ENCODE results near the gene KIF26A.
A peak's percentile ranks its signal among the peaks of the same experiment; 100 is the strongest.

KIF26A gene

GRCh38 chr14:104116288-104116755, 22.1 kb upstream of the KIF26A start:
- WGBS (ENCODE audit: insufficient coverage), result 16% methylated on average over 5 of the region's 19 CpGs
- POLR2A ChIA-PET, result no interaction called here

GRCh38 chr14:104116756-104117340, 21.5 kb upstream of the KIF26A start:
- POLR2A ChIA-PET, result interaction anchor here (0.5 kb wide), 1 partner anchor 46 kb away, joined by 4 read pairs; no protein-coding TSS in a partner anchor
- DNase-seq, result peak in 1 of 3 donors; percentile 35

More at GRCh38 chr14:104116288-104116755, 22.1 kb upstream of the KIF26A start:
- no peak overlapping the region for H3K27ac ChIP-seq (ENCODE audit: insufficient read depth in 1 of 2, low read depth in 1 of 2, low read length in 2 of 2, poor library complexity in 1 of 2, severe bottlenecking in 2 of 2)
- H3K36me3 ChIP-seq (ENCODE audit: control insufficient read depth in 4 of 4, insufficient read depth in 4 of 4, low read length in 3 of 4), result no peaks in the 10 kb centered on the region
- H3K9me3 ChIP-seq (ENCODE audit: control extremely low read depth in 1 of 5, control insufficient read depth in 4 of 5, insufficient read depth in 2 of 5, low read depth in 1 of 5, low read length in 4 of 5), result peaks cover 0 to 2% (median 0%) of the 10 kb centered on the region in 5 experiments
- peak overlapping the region; percentile 17 to 77 (median 46) for H3K4me3 ChIP-seq (ENCODE audit: control insufficient read depth in 1 of 7, extremely low read depth in 1 of 7, insufficient read depth in 4 of 7, low read depth in 2 of 7, low read length in 6 of 7)
- H3K27me3 ChIP-seq (replicated peaks in 2 of 5; ENCODE audit: control insufficient read depth in 4 of 5, insufficient read depth in 5 of 5, low read length in 4 of 5), result peaks cover 0 to 80% (median 27%) of the 10 kb centered on the region in 5 experiments
- peak; percentile 30 to 77 (median 75) for DNase-seq
- peaks cover 0 to 18% (median 8%) of the 10 kb centered on the region in 4 experiments for H3K4me1 ChIP-seq (ENCODE audit: control extremely low read depth in 1 of 4, control insufficient read depth in 4 of 4, insufficient read depth in 4 of 4, low read length in 3 of 4)
- CTCF ChIA-PET, result interaction anchor here (1.0 kb wide), 1 partner anchor 23 kb away, joined by 4 read pairs; no protein-coding TSS in a partner anchor

GRCh38 chr14:104117341-104118005, 20.9 kb upstream of the KIF26A start:
- peaks cover 0 to 18% (median 8%) of the 10 kb centered on the region in 4 experiments for H3K4me1 ChIP-seq (ENCODE audit: control extremely low read depth in 1 of 4, control insufficient read depth in 4 of 4, insufficient read depth in 4 of 4, low read length in 3 of 4)
- H3K36me3 ChIP-seq (ENCODE audit: control insufficient read depth in 4 of 4, insufficient read depth in 4 of 4, low read length in 3 of 4), result no peaks in the 10 kb centered on the region
- peaks cover 0 to 85% (median 29%) of the 10 kb centered on the region in 5 experiments for H3K27me3 ChIP-seq (replicated peaks in 2 of 5; ENCODE audit: control insufficient read depth in 4 of 5, insufficient read depth in 5 of 5, low read length in 4 of 5)
- peak overlapping the region in 2 of 7 experiments; percentile 68 to 77 for H3K4me3 ChIP-seq (ENCODE audit: control insufficient read depth in 1 of 7, extremely low read depth in 1 of 7, insufficient read depth in 4 of 7, low read depth in 2 of 7, low read length in 6 of 7)
- H3K27ac ChIP-seq (ENCODE audit: insufficient read depth in 1 of 2, low read depth in 1 of 2, low read length in 2 of 2, poor library complexity in 1 of 2, severe bottlenecking in 2 of 2), result no peak overlapping the region
- DNase-seq, result peak in 1 of 3 donors; percentile 20
- POLR2A ChIA-PET, result interaction anchor here (0.5 kb wide), 1 partner anchor 46 kb away, joined by 4 read pairs; no protein-coding TSS in a partner anchor
- 9% methylated on average over 68 of the region's 71 CpGs for WGBS (ENCODE audit: insufficient coverage)
- peaks cover 0 to 4% (median 0%) of the 10 kb centered on the region in 5 experiments for H3K9me3 ChIP-seq (ENCODE audit: control extremely low read depth in 1 of 5, control insufficient read depth in 4 of 5, insufficient read depth in 2 of 5, low read depth in 1 of 5, low read length in 4 of 5)
- CTCF ChIA-PET, result no interaction called here

More at GRCh38 chr14:104116756-104117340, 21.5 kb upstream of the KIF26A start:
- CTCF ChIA-PET, result interaction anchor here (1.0 kb wide), 1 partner anchor 24 kb away, joined by 4 read pairs; no protein-coding TSS in a partner anchor
- Histone ChIP-seq H3K4me1 (ENCODE audit: control extremely low read depth in 1 of 4, control insufficient read depth in 4 of 4, insufficient read depth in 4 of 4, low read length in 3 of 4) (peaks cover 0 to 18% (median 8%) of the 10 kb centered on the region in 4 experiments), H3K4me3 (ENCODE audit: control insufficient read depth in 1 of 7, extremely low read depth in 1 of 7, insufficient read depth in 4 of 7, low read depth in 2 of 7, low read length in 6 of 7) (peak overlapping the region; percentile 17 to 77 (median 46)), H3K27ac (ENCODE audit: insufficient read depth in 1 of 2, low read depth in 1 of 2, low read length in 2 of 2, poor library complexity in 1 of 2, severe bottlenecking in 2 of 2) (no peak overlapping the region), H3K9me3 (ENCODE audit: control extremely low read depth in 1 of 5, control insufficient read depth in 4 of 5, insufficient read depth in 2 of 5, low read depth in 1 of 5, low read length in 4 of 5) (peaks cover 0 to 4% (median 0%) of the 10 kb centered on the region in 5 experiments), H3K27me3 (replicated peaks in 2 of 5; ENCODE audit: control insufficient read depth in 4 of 5, insufficient read depth in 5 of 5, low read length in 4 of 5) (peaks cover 0 to 82% (median 29%) of the 10 kb centered on the region in 5 experiments), H3K36me3 (ENCODE audit: control insufficient read depth in 4 of 4, insufficient read depth in 4 of 4, low read length in 3 of 4) (no peaks in the 10 kb centered on the region)
- under 1% methylated on average over 83 of the region's 83 CpGs for WGBS (ENCODE audit: insufficient coverage)

GRCh38 chr14:104118006-104118844, 20.2 kb upstream of the KIF26A start:
- ChIA-PET CTCF (no interaction called here), POLR2A (no interaction called here)
- peaks cover 0 to 88% (median 29%) of the 10 kb centered on the region in 5 experiments for H3K27me3 ChIP-seq (replicated peaks in 2 of 5; ENCODE audit: control insufficient read depth in 4 of 5, insufficient read depth in 5 of 5, low read length in 4 of 5)

GRCh38 chr14:104119119-104119487, 19.3 kb upstream of the KIF26A start:
- Histone ChIP-seq H3K4me1 (ENCODE audit: control extremely low read depth in 1 of 4, control insufficient read depth in 4 of 4, insufficient read depth in 4 of 4, low read length in 3 of 4) (peaks cover 0 to 18% (median 8%) of the 10 kb centered on the region in 4 experiments), H3K36me3 (ENCODE audit: control insufficient read depth in 4 of 4, insufficient read depth in 4 of 4, low read length in 3 of 4) (no peaks in the 10 kb centered on the region), H3K4me3 (ENCODE audit: control insufficient read depth in 1 of 7, extremely low read depth in 1 of 7, insufficient read depth in 4 of 7, low read depth in 2 of 7, low read length in 6 of 7) (no peak overlapping the region), H3K9me3 (ENCODE audit: control extremely low read depth in 1 of 5, control insufficient read depth in 4 of 5, insufficient read depth in 2 of 5, low read depth in 1 of 5, low read length in 4 of 5) (peaks cover 0 to 14% (median 0%) of the 10 kb centered on the region in 5 experiments), H3K27ac (ENCODE audit: insufficient read depth in 1 of 2, low read depth in 1 of 2, low read length in 2 of 2, poor library complexity in 1 of 2, severe bottlenecking in 2 of 2) (no peak overlapping the region), H3K27me3 (replicated peaks in 2 of 5; ENCODE audit: control insufficient read depth in 4 of 5, insufficient read depth in 5 of 5, low read length in 4 of 5) (peaks cover 0 to 82% (median 29%) of the 10 kb centered on the region in 5 experiments)
- WGBS (ENCODE audit: insufficient coverage), result 40% methylated on average over 1 of the region's 3 CpGs
- POLR2A ChIA-PET, result no interaction called here
- CTCF ChIA-PET, result interaction anchor here (0.7 to 1.4 kb wide), 3 partner anchors 13 to 445 kb away, joined by 3 to 5 read pairs (median 3); no protein-coding TSS in a partner anchor
- no peak for DNase-seq

More at GRCh38 chr14:104118006-104118844, 20.2 kb upstream of the KIF26A start:
- Histone ChIP-seq H3K4me1 (ENCODE audit: control extremely low read depth in 1 of 4, control insufficient read depth in 4 of 4, insufficient read depth in 4 of 4, low read length in 3 of 4) (peaks cover 0 to 18% (median 8%) of the 10 kb centered on the region in 4 experiments), H3K27ac (ENCODE audit: insufficient read depth in 1 of 2, low read depth in 1 of 2, low read length in 2 of 2, poor library complexity in 1 of 2, severe bottlenecking in 2 of 2) (no peak overlapping the region), H3K36me3 (ENCODE audit: control insufficient read depth in 4 of 4, insufficient read depth in 4 of 4, low read length in 3 of 4) (no peaks in the 10 kb centered on the region), H3K4me3 (ENCODE audit: control insufficient read depth in 1 of 7, extremely low read depth in 1 of 7, insufficient read depth in 4 of 7, low read depth in 2 of 7, low read length in 6 of 7) (no peak overlapping the region), H3K9me3 (ENCODE audit: control extremely low read depth in 1 of 5, control insufficient read depth in 4 of 5, insufficient read depth in 2 of 5, low read depth in 1 of 5, low read length in 4 of 5) (peaks cover 0 to 7% (median 0%) of the 10 kb centered on the region in 5 experiments)
- 60% methylated on average over 27 of the region's 30 CpGs for WGBS (ENCODE audit: insufficient coverage)
- no peak for DNase-seq

- no peak overlapping the region for H3K4me3 ChIP-seq (ENCODE audit: control insufficient read depth in 1 of 7, extremely low read depth in 1 of 7, insufficient read depth in 4 of 7, low read depth in 2 of 7, low read length in 6 of 7)
- no peak overlapping the region for H3K27ac ChIP-seq (ENCODE audit: insufficient read depth in 1 of 2, low read depth in 1 of 2, low read length in 2 of 2, poor library complexity in 1 of 2, severe bottlenecking in 2 of 2)
- peak in 2 of 3 donors; percentile 30 to 34 for DNase-seq
- peaks cover 0 to 18% (median 8%) of the 10 kb centered on the region in 4 experiments for H3K4me1 ChIP-seq (ENCODE audit: control extremely low read depth in 1 of 4, control insufficient read depth in 4 of 4, insufficient read depth in 4 of 4, low read length in 3 of 4)
- peaks cover 0 to 18% (median 3%) of the 10 kb centered on the region in 5 experiments for H3K9me3 ChIP-seq (ENCODE audit: control extremely low read depth in 1 of 5, control insufficient read depth in 4 of 5, insufficient read depth in 2 of 5, low read depth in 1 of 5, low read length in 4 of 5)
- POLR2A ChIA-PET, result no interaction called here
- 74% methylated on average over 18 of the region's 18 CpGs for WGBS (ENCODE audit: insufficient coverage)
- CTCF ChIA-PET, result interaction anchor here (0.7 to 1.4 kb wide), 5 partner anchors 11 to 444 kb away, joined by 3 to 5 read pairs (median 3); no protein-coding TSS in a partner anchor
- H3K36me3 ChIP-seq (ENCODE audit: control insufficient read depth in 4 of 4, insufficient read depth in 4 of 4, low read length in 3 of 4), result no peaks in the 10 kb centered on the region
- H3K27me3 ChIP-seq (replicated peaks in 2 of 5; ENCODE audit: control insufficient read depth in 4 of 5, insufficient read depth in 5 of 5, low read length in 4 of 5), result peaks cover 0 to 77% (median 29%) of the 10 kb centered on the region in 5 experiments
Measured at GRCh38 chr14:104119488-104120251, 18.7 kb upstream of the KIF26A start.
